Nephron progenitor cell (in vitro differentiated cells): ENCODE results near the gene SDK1.
"Not testable (repeated sequence)": the region's sequence is repeated elsewhere in the genome, so short reads cannot be mapped to it uniquely, and the experiment has no call there.

Experiments used
- DNase-seq: peaks from one replicate; pipeline ENCODE4 v3.0.0; 2021
- H3K27ac Mint-ChIP-seq: 2 replicates; pipeline ENCODE4 v1.8.0; 2021; ENCODE audit warnings: mild to moderate bottlenecking, moderate library complexity, mixed read lengths
- H3K27me3 Mint-ChIP-seq: 2 replicates; pipeline ENCODE4 v1.8.0; 2021; ENCODE audit warnings: mild to moderate bottlenecking, low read depth, mixed read lengths; ENCODE audit not compliant: poor library complexity
- H3K36me3 Mint-ChIP-seq: 2 replicates; pipeline ENCODE4 v1.8.0; 2021; ENCODE audit warnings: low read depth, mixed read lengths
- H3K4me1 Mint-ChIP-seq: 2 replicates; pipeline ENCODE4 v1.8.0; 2021; ENCODE audit warnings: mixed read lengths
- H3K4me3 Mint-ChIP-seq: 2 replicates; pipeline ENCODE4 v1.8.0; 2021; ENCODE audit warnings: mild to moderate bottlenecking, moderate library complexity, mixed read lengths
- H3K9me3 Mint-ChIP-seq: 2 replicates; pipeline ENCODE4 v1.8.0; 2021; ENCODE audit warnings: mild to moderate bottlenecking, moderate library complexity, mixed read lengths
- TF ChIP-seq, protein P1 (sequence below): fragments of 200-600 bp; sonication (generic); IDR thresholded peaks from 2 replicates; pipeline ENCODE4 v1.5.0; 2021; ENCODE audit warnings: antibody characterized with exemption

The SDK1 gene

DNA sequence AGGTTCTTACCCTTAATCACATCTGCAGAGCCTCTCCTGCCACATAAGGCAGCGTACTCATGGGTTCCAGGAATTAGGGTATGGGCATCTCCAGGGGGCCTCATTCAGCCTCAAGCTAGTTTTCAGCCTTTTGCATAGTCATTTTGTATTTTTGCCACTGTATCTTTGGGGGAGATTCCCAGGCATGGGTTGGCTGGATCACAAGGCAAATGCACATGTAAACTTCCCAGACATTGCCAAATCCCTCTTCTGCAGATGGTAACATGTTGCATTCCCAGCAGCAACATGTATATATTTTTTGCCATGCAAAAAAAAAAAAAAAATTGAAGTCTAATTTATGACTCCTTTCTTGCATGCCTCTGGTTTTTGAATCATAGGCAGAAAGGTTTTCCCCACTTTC, 785.7 kb downstream of the SDK1 start:
- Mint-ChIP-seq H3K4me3 (no peak overlapping the region), H3K27me3 (peaks cover 10% of the 10 kb centered on the region), H3K27ac (peak overlapping the region; percentile 23), H3K36me3 (peaks cover 20% of the 10 kb centered on the region), H3K9me3 (peaks cover 31% of the 10 kb centered on the region), H3K4me1 (peaks cover 11% of the 10 kb centered on the region)
- DNase-seq, result no peak
- TF ChIP-seq, protein P1, sequence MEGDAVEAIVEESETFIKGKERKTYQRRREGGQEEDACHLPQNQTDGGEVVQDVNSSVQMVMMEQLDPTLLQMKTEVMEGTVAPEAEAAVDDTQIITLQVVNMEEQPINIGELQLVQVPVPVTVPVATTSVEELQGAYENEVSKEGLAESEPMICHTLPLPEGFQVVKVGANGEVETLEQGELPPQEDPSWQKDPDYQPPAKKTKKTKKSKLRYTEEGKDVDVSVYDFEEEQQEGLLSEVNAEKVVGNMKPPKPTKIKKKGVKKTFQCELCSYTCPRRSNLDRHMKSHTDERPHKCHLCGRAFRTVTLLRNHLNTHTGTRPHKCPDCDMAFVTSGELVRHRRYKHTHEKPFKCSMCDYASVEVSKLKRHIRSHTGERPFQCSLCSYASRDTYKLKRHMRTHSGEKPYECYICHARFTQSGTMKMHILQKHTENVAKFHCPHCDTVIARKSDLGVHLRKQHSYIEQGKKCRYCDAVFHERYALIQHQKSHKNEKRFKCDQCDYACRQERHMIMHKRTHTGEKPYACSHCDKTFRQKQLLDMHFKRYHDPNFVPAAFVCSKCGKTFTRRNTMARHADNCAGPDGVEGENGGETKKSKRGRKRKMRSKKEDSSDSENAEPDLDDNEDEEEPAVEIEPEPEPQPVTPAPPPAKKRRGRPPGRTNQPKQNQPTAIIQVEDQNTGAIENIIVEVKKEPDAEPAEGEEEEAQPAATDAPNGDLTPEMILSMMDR, result no peak

DNA sequence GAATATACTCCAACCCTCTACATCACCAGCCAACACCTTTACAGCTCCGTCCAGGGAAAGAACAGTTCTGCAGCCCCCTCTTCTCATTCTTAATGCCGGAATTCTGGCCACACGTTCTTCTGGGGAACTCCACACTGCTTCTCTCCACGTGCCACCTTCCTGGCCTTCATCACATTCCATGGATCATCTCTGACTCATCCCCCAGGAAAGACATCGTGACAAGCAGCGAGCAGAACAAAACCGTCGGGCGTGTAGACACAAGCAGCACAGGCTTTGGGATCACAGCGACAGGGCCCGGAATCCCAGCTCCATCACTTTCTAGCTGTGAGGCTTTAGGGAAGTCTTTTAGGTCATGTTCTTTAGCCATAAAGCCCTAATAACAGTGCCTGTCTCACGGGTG, 790.7 kb downstream of the SDK1 start:
- H3K4me3 Mint-ChIP-seq, result no peak overlapping the region
- H3K27me3 Mint-ChIP-seq, result peaks cover 15% of the 10 kb centered on the region
- H3K9me3 Mint-ChIP-seq, result peaks cover 37% of the 10 kb centered on the region
- H3K36me3 Mint-ChIP-seq, result peaks cover 23% of the 10 kb centered on the region
- no peak for DNase-seq
- no peak overlapping the region for H3K27ac Mint-ChIP-seq
- TF ChIP-seq, protein P1, result no peak
- H3K4me1 Mint-ChIP-seq, result peaks cover 45% of the 10 kb centered on the region

- TF ChIP-seq, protein P1, result no peak
- H3K4me1 Mint-ChIP-seq, result peaks cover 48% of the 10 kb centered on the region
- peaks cover 37% of the 10 kb centered on the region for H3K9me3 Mint-ChIP-seq
- peaks cover 23% of the 10 kb centered on the region for H3K36me3 Mint-ChIP-seq
- DNase-seq, result no peak
- H3K27ac Mint-ChIP-seq, result no peak overlapping the region
- no peak overlapping the region for H3K4me3 Mint-ChIP-seq
- H3K27me3 Mint-ChIP-seq, result peaks cover 15% of the 10 kb centered on the region
These were observed 792.0 kb downstream of the SDK1 start for GRCh38 chr7:4093035-4093434.

GRCh38 chr7:4093483-4093882, 792.4 kb downstream of the SDK1 start:
- TF ChIP-seq, protein P1, result no peak
- peaks cover 35% of the 10 kb centered on the region for H3K9me3 Mint-ChIP-seq
- no peak overlapping the region for H3K4me3 Mint-ChIP-seq
- peaks cover 15% of the 10 kb centered on the region for H3K27me3 Mint-ChIP-seq
- H3K4me1 Mint-ChIP-seq, result peaks cover 43% of the 10 kb centered on the region
- H3K36me3 Mint-ChIP-seq, result peaks cover 23% of the 10 kb centered on the region
- no peak for DNase-seq
- H3K27ac Mint-ChIP-seq, result peak overlapping the region; percentile 81

- peaks cover 45% of the 10 kb centered on the region for H3K4me1 Mint-ChIP-seq
- H3K4me3 Mint-ChIP-seq, H3K27ac Mint-ChIP-seq, DNase-seq: not testable (repeated sequence)
- peaks cover 15% of the 10 kb centered on the region for H3K27me3 Mint-ChIP-seq
- peaks cover 23% of the 10 kb centered on the region for H3K36me3 Mint-ChIP-seq
- H3K9me3 Mint-ChIP-seq, result peaks cover 32% of the 10 kb centered on the region
These were observed 793.1 kb downstream of the SDK1 start for GRCh38 chr7:4094158-4094557.

GRCh38 chr7:4097001-4097609, 796.1 kb downstream of the SDK1 start:
- Mint-ChIP-seq H3K9me3 (peaks cover 7% of the 10 kb centered on the region), H3K27me3 (peaks cover 9% of the 10 kb centered on the region), H3K27ac (no peak overlapping the region), H3K36me3 (no peaks in the 10 kb centered on the region), H3K4me3 (no peak overlapping the region), H3K4me1 (peaks cover 49% of the 10 kb centered on the region)
- TF ChIP-seq, protein P1, result no peak
- no peak for DNase-seq
